GM23338 (cell line): ENCODE results near the gene FIG4. TPM values are rescaled to one million over a fixed set of nuclear protein-coding genes. Genes with fewer than 3 reads are reported as not detected.

Source experiments
- ATAC-seq: fragments of 200-7000 bp; cut with Tn5 transposase; 3 replicates; pipeline ENCODE4 v1.9.1; 2020
- DNase-seq: peaks from one replicate; pipeline ENCODE4 v3.0.0-alpha.2; 2015; ENCODE audit warnings: low spot score
- H2AFZ ChIP-seq: fragments of 200-600 bp; sonication (generic); 2 replicates; pipeline ENCODE4 v1.8.0; 2016; ENCODE audit warnings: antibody characterized with exemption, mild to moderate bottlenecking, moderate library complexity
- H3F3A ChIP-seq: fragments of 200-600 bp; sonication (generic); replicated peaks from 2 replicates; pipeline ENCODE4 v1.8.0; 2017; ENCODE audit warnings: antibody characterized with exemption, mixed run types, low read depth
- H3K27ac ChIP-seq: fragments of 200-600 bp; sonication (generic); 2 replicates; pipeline ENCODE4 v1.6.1; 2016; ENCODE audit warnings: low read depth
- H3K27me3 ChIP-seq: fragments of 200-600 bp; sonication (generic); 2 replicates; pipeline ENCODE4 v1.8.0; 2016; ENCODE audit warnings: mild to moderate bottlenecking, mixed run types, moderate library complexity; ENCODE audit not compliant: insufficient read depth
- H3K36me3 ChIP-seq: fragments of 200-600 bp; sonication (generic); 2 replicates; pipeline ENCODE4 v1.8.0; 2016; ENCODE audit warnings: mild to moderate bottlenecking; ENCODE audit not compliant: insufficient read depth
- H3K4me1 ChIP-seq: fragments of 200-600 bp; sonication (generic); 2 replicates; pipeline ENCODE4 v1.8.0; 2016; ENCODE audit warnings: mild to moderate bottlenecking, moderate library complexity; ENCODE audit not compliant: insufficient read depth
- H3K4me2 ChIP-seq: fragments of 200-600 bp; sonication (generic); 2 replicates; pipeline ENCODE4 v1.7.1; 2017; ENCODE audit warnings: mixed run types
- H3K4me3 ChIP-seq: fragments of 200-600 bp; sonication (generic); 2 replicates; pipeline ENCODE4 v1.6.1; 2016; ENCODE audit warnings: mixed run types
- H3K79me2 ChIP-seq: fragments of 200-600 bp; sonication (generic); replicated peaks from 2 replicates; pipeline ENCODE4 v1.8.0; 2017; ENCODE audit warnings: mild to moderate bottlenecking; ENCODE audit not compliant: insufficient read depth
- H3K9me2 ChIP-seq: fragments of 200-600 bp; sonication (generic); 2 replicates; pipeline ENCODE4 v1.8.0; 2017; ENCODE audit not compliant: insufficient read depth
- H4K20me1 ChIP-seq: fragments of 200-600 bp; sonication (generic); replicated peaks from 2 replicates; pipeline ENCODE4 v1.8.0; 2017; ENCODE audit warnings: mild to moderate bottlenecking; ENCODE audit not compliant: insufficient read depth
- H3K27ac Mint-ChIP-seq: 2 replicates; pipeline ENCODE4 v1.8.0; 2020; ENCODE audit warnings: inconsistent platforms, mild to moderate bottlenecking, moderate library complexity, mixed read lengths
- H3K27me3 Mint-ChIP-seq: 3 replicates; pipeline ENCODE4 v1.8.0; 2022; ENCODE audit warnings: low read depth, mild to moderate bottlenecking, moderate library complexity, mixed read lengths, inconsistent platforms; ENCODE audit not compliant: insufficient read depth, poor library complexity
- H3K36me3 Mint-ChIP-seq: 3 replicates; pipeline ENCODE4 v1.8.0; 2021; ENCODE audit warnings: low read depth, mild to moderate bottlenecking, inconsistent platforms, moderate library complexity, mixed read lengths
- H3K4me1 Mint-ChIP-seq: 3 replicates; pipeline ENCODE4 v1.8.0; 2020; ENCODE audit warnings: mild to moderate bottlenecking, inconsistent platforms, mixed read lengths
- H3K4me3 Mint-ChIP-seq: 3 replicates; pipeline ENCODE4 v1.8.0; 2021; ENCODE audit warnings: moderate library complexity, mild to moderate bottlenecking, inconsistent platforms, mixed read lengths
- H3K9me3 Mint-ChIP-seq: 3 replicates; pipeline ENCODE4 v1.8.0; 2020; ENCODE audit warnings: moderate library complexity, mild to moderate bottlenecking, inconsistent platforms, mixed read lengths
- CREB1 ChIP-seq: fragments of 250-450 bp; sonication (Bioruptor Pico); IDR thresholded peaks from 2 replicates; pipeline ENCODE4 v1.5.0; 2020; ENCODE audit warnings: low read depth, mild to moderate bottlenecking, moderate library complexity
- CTCF ChIP-seq, 2 experiments: fragments of 200-600 bp in 1 of 2; sonication (generic) in 1 of 2; conservative IDR thresholded peaks; 2 replicates each; pipeline versions ENCODE4 v1.5.1 to v1.6.1; 2016 to 2017; ENCODE audit warnings: antibody characterized with exemption in 2 of 2, low read depth in 2 of 2, mild to moderate bottlenecking in 2 of 2, moderate library complexity in 1 of 2
- ETS1 ChIP-seq: IDR thresholded peaks from 2 replicates; pipeline ENCODE4 v1.6.1; 2016; ENCODE audit warnings: antibody characterized with exemption
- EZH2 ChIP-seq: fragments of 200-600 bp; sonication (generic); IDR thresholded peaks from one replicate; pipeline ENCODE4 v1.8.0; 2017; ENCODE audit warnings: antibody characterized with exemption, mild to moderate bottlenecking, low read depth; ENCODE audit not compliant: unreplicated experiment
- JUNB ChIP-seq: IDR thresholded peaks from one replicate; pipeline ENCODE4 v1.6.1; 2016; ENCODE audit warnings: antibody characterized with exemption; ENCODE audit not compliant: unreplicated experiment
- NANOG ChIP-seq: IDR thresholded peaks from 2 replicates; pipeline ENCODE4 v1.6.1; 2016; ENCODE audit warnings: antibody characterized with exemption, borderline replicate concordance
- POLR2AphosphoS5 ChIP-seq: IDR thresholded peaks from 2 replicates; pipeline ENCODE4 v1.6.1; 2016; ENCODE audit warnings: antibody characterized with exemption, low read depth
- REST ChIP-seq: IDR thresholded peaks from one replicate; pipeline ENCODE4 v1.6.1; 2018; ENCODE audit warnings: antibody characterized with exemption; ENCODE audit not compliant: unreplicated experiment
- STAT1 ChIP-seq: IDR thresholded peaks from one replicate; pipeline ENCODE4 v1.6.1; 2016; ENCODE audit warnings: antibody characterized with exemption; ENCODE audit not compliant: unreplicated experiment
- ZNF114 ChIP-seq: fragments of 250-450 bp; sonication (Bioruptor Pico); IDR thresholded peaks from 2 replicates; pipeline ENCODE4 v1.5.0; 2020; ENCODE audit warnings: mild to moderate bottlenecking, moderate library complexity
- ZNF331 ChIP-seq: fragments of 250-450 bp; sonication (Bioruptor Pico); IDR thresholded peaks from 2 replicates; pipeline ENCODE4 v1.5.0; 2020; ENCODE audit warnings: low read depth, mild to moderate bottlenecking, moderate library complexity
- ZNF462 ChIP-seq: fragments of 250-450 bp; sonication (Bioruptor Pico); IDR thresholded peaks from 2 replicates; pipeline ENCODE4 v1.5.0; 2020; ENCODE audit warnings: mild to moderate bottlenecking, moderate library complexity
- polyA plus RNA-seq: library from polyadenylated mRNA; unstranded; fragments of >200 nt; fragmentation: Nextera tagmentation; extraction: Ambion mirVana; gene quantifications from 2 replicates; pipeline ENCODE4 v1.2.1, GENCODE V29; 2016
- total RNA-seq: library from RNA; depleted of rRNA; stranded (reverse); fragments of >200 nt; shearing (Covaris generic); gene quantifications from 2 replicates; pipeline ENCODE4 v1.2.3, GENCODE V29; 2014

Gene FIG4
- total and polyA plus RNA-seq, 2 experiments from 2014 or later: 7.0 to 16.9 TPM

- Histone ChIP-seq H3K4me1 (peaks cover 11% of the 10 kb centered on the region), H3K27me3 (no peaks in the 10 kb centered on the region), H3K27ac (no peak overlapping the region), H3K4me2 (no peak overlapping the region), H3K79me2 (peaks cover 50% of the 10 kb centered on the region), H2AFZ (no peak overlapping the region), H3K4me3 (no peak overlapping the region), H3K36me3 (no peaks in the 10 kb centered on the region; the same call in 1 of the 2 replicates), H3K9me2 (no peaks in the 10 kb centered on the region), H4K20me1 (no peaks in the 10 kb centered on the region), H3F3A (no peaks in the 10 kb centered on the region)
- Mint-ChIP-seq H3K4me1 (peaks cover 13% of the 10 kb centered on the region), H3K27ac (no peak overlapping the region), H3K36me3 (peaks cover 20% of the 10 kb centered on the region), H3K27me3 (no peaks in the 10 kb centered on the region), H3K4me3 (no peak overlapping the region), H3K9me3 (no peaks in the 10 kb centered on the region; the same call in 2 of the 3 replicates)
- no peak for DNase-seq
- TF ChIP-seq JUNB: no peak
- TF ChIP-seq ZNF331 (CRISPR knock-in tag): no peak
- no peak for TF ChIP-seq ZNF114
- TF ChIP-seq CTCF (conservative IDR thresholded peaks at IDR 0.05; ENCODE audit: low read depth in 2 of 2): no peak
- no peak for TF ChIP-seq REST
- no peak for TF ChIP-seq POLR2AphosphoS5
- TF ChIP-seq EZH2: no peak
- no peak for TF ChIP-seq ETS1
- no peak for TF ChIP-seq NANOG
- TF ChIP-seq STAT1: no peak
- no peak for TF ChIP-seq CREB1 (CRISPR knock-in tag)
- no peak for TF ChIP-seq ZNF462 (CRISPR knock-in tag)
- no peak for ATAC-seq
These were observed 5.3 kb downstream of the FIG4 start for GRCh38 chr6:109696355-109696754.
